Caco-2 (cell line): Measurements from ENCODE around the gene SRBD1. TPM values are rescaled to one million over a fixed set of nuclear protein-coding genes. Genes with fewer than 3 reads are reported as not detected.

Experiments
- BruUV-seq: library from RNA; stranded (reverse); fragments of 400-500 nt; replicated peaks from 2 replicates; lab custom pipeline; 2021; lab: Mats Ljungman, UMichigan
- CTCF ChIA-PET: fragments of 300-600 bp; sonication (Branson Sonifier 250); formaldehyde crosslinking; loops from one replicate; lab custom pipeline; 2022; ENCODE audit warnings: antibody characterized with exemption; lab: Charles Lee
- POLR2A ChIA-PET: fragments of 300-600 bp; sonication (Branson Sonifier 250); formaldehyde crosslinking; loops from one replicate; lab custom pipeline; 2022; ENCODE audit warnings: antibody characterized with exemption; lab: Charles Lee
- DNase-seq, 2 experiments: peaks; one replicate each; pipeline versions ENCODE4 v3.0.0 to v3.0.0-alpha.2; 2020 to 2022
- H3K27me3 ChIP-seq: replicated peaks from 2 replicates; pipeline ENCODE4 v1.6.0; 2011; ENCODE audit warnings: low read length; ENCODE audit not compliant: control insufficient read depth, insufficient read depth
- H3K36me3 ChIP-seq: 2 replicates; pipeline ENCODE4 v1.5.1; 2011; ENCODE audit warnings: low read length; ENCODE audit not compliant: control insufficient read depth, insufficient read depth
- H3K4me1 ChIP-seq: fragments of 250-450 bp; sonication (Bioruptor Pico); 2 replicates; pipeline ENCODE4 v1.5.1; 2020; ENCODE audit warnings: mild to moderate bottlenecking
- H3K4me3 ChIP-seq: 2 replicates; pipeline ENCODE4 v1.5.1; 2011; ENCODE audit warnings: low read depth, mild to moderate bottlenecking, control low read depth, low read length
- H3K9me3 ChIP-seq: fragments of 250-450 bp; sonication (Bioruptor Pico); 2 replicates; pipeline ENCODE4 v1.5.1; 2020; ENCODE audit warnings: mild to moderate bottlenecking, moderate library complexity
- H3K27ac Mint-ChIP-seq: one replicate; pipeline ENCODE4 v1.8.0; 2022; ENCODE audit warnings: mixed read lengths; ENCODE audit not compliant: unreplicated experiment
- H3K27me3 Mint-ChIP-seq: one replicate; pipeline ENCODE4 v1.8.0; 2022; ENCODE audit warnings: mixed read lengths; ENCODE audit not compliant: insufficient read depth, unreplicated experiment
- H3K36me3 Mint-ChIP-seq: one replicate; pipeline ENCODE4 v1.8.0; 2022; ENCODE audit warnings: mild to moderate bottlenecking, mixed read lengths; ENCODE audit not compliant: insufficient read depth, unreplicated experiment
- H3K4me1 Mint-ChIP-seq: one replicate; pipeline ENCODE4 v1.8.0; 2022; ENCODE audit warnings: low read depth, mixed read lengths; ENCODE audit not compliant: unreplicated experiment
- H3K4me3 Mint-ChIP-seq: one replicate; pipeline ENCODE4 v1.8.0; 2022; ENCODE audit warnings: mild to moderate bottlenecking, moderate library complexity, mixed read lengths; ENCODE audit not compliant: unreplicated experiment
- H3K9me3 Mint-ChIP-seq: one replicate; pipeline ENCODE4 v1.8.0; 2022; ENCODE audit warnings: mixed read lengths; ENCODE audit not compliant: unreplicated experiment
- CTCF ChIP-seq, 2 experiments: fragments of 200-600 bp in 1 of 2; IDR thresholded peaks; 1 replicate in 1 of 2; 2 replicates in 1 of 2; pipeline versions ENCODE4 v1.5.1 to v1.8.0; 2011 to 2022; ENCODE audit warnings: antibody characterized with exemption in 1 of 2, control low read depth in 1 of 2, inconsistent platforms in 1 of 2, low read depth in 1 of 2, low read length in 1 of 2, mild to moderate bottlenecking in 1 of 2, moderate library complexity in 1 of 2; ENCODE audit not compliant: insufficient read depth in 1 of 2, severe bottlenecking in 1 of 2, unreplicated experiment in 1 of 2
- intact Hi-C: fragments of 100-400 bp; cut with micrococcal nuclease; formaldehyde crosslinking; loops from one replicate; pipeline ENCODE4 v1.10.0; 2022; ENCODE audit not compliant: unreplicated experiment
- total RNA-seq: library from RNA; stranded (reverse); gene quantifications from 2 replicates; pipeline ENCODE4 v1.2.3, GENCODE V29; 2022

SRBD1 gene
- total RNA-seq, 1 experiment from 2014 or later: 15.8 TPM

DNA sequence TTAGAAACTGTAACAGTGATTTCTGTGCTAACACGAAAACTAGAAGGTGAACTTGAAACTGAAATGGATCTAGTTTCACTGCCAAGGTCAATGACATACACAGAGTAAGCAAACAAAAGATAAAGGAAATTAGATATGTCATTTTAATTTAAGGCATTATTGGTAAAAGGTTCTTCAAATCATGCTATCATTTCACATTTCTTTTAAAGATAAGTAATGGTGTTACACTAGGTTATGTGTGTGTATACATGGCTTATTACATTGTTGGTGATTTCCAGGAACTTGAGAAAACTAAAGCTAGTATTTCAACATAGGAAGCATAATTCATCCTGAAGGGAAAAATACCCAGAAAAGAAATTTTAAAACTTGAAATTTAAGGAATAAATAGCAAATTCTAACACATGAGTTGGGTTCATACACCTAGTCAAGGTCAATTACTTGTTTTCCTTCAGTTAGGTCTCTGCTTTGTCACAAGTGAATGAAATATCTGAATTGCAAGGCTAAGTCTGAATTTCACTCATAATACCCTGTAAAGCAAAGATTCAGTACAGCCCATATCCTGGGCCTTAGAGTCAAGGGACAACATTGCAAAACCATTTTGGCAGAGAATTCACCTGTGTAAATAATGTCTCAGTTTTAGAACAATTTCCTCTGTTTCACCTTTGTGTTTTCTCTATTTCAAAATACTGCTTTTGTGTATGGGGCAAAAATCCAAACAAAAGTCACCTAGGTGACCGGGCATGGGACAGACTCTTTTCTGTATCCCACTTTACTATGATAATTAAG lies 141.6 kb downstream of the SRBD1 start:
- H3K9me3 ChIP-seq: no peaks in the 10 kb centered on the region
- DNase-seq: peak in 1 of 2 experiments; percentile 53
- intact Hi-C loops: no loop called here
- Mint-ChIP-seq H3K27me3 (no peaks in the 10 kb centered on the region), H3K4me3 (no peak overlapping the region), H3K36me3 (peaks cover 7% of the 10 kb centered on the region), H3K9me3 (no peaks in the 10 kb centered on the region), H3K4me1 (no peaks in the 10 kb centered on the region), H3K27ac (no peak overlapping the region)
- BruUV-seq: no TSS peak
- no peaks in the 10 kb centered on the region for H3K27me3 ChIP-seq
- TF ChIP-seq CTCF (IDR thresholded peaks at IDR 0.05; ENCODE audit: insufficient read depth in 1 of 2, low read depth in 1 of 2, low read length in 1 of 2, severe bottlenecking in 1 of 2, unreplicated experiment in 1 of 2): no peak
- POLR2A ChIA-PET: no interaction called here
- H3K36me3 ChIP-seq: no peaks in the 10 kb centered on the region
- peaks cover 4% of the 10 kb centered on the region; the same call in 1 of the 2 replicates for H3K4me1 ChIP-seq
- CTCF ChIA-PET: no interaction called here
- H3K4me3 ChIP-seq: no peak overlapping the region

DNA sequence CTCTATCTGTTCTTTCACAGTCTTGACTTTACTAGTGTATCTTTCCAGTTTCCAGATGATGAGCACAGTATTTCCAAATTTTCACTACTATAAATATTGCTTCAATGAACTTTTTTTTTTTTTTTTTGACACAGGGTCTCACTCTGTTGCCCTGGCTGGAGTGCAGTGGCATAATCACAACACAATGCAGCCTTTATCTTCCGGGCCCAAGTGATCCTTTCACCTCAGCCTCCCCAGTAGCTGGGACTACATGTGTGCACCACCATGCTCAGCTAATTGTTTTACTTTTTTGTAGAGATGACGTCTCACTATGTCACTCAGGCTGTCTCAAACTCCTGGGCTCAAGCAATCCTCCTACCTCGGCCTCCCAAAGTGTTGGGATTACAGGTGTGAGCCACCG lies 142.8 kb downstream of the SRBD1 start:
- no peak overlapping the region for H3K4me3 Mint-ChIP-seq
- Histone ChIP-seq H3K36me3 (no peaks in the 10 kb centered on the region), H3K4me1 (peaks cover 4% of the 10 kb centered on the region; the same call in 1 of the 2 replicates), H3K4me3 (no peak overlapping the region), H3K27me3 (no peaks in the 10 kb centered on the region), H3K9me3 (no peaks in the 10 kb centered on the region)
- H3K27me3 Mint-ChIP-seq: no peaks in the 10 kb centered on the region
- no peak for DNase-seq
- no peaks in the 10 kb centered on the region for H3K36me3 Mint-ChIP-seq
- no peaks in the 10 kb centered on the region for H3K9me3 Mint-ChIP-seq
- H3K27ac Mint-ChIP-seq: no peak overlapping the region
- TF ChIP-seq CTCF (IDR thresholded peaks at IDR 0.05; ENCODE audit: insufficient read depth in 1 of 2, low read depth in 1 of 2, low read length in 1 of 2, severe bottlenecking in 1 of 2, unreplicated experiment in 1 of 2): no peak
- BruUV-seq: no TSS peak
- no peaks in the 10 kb centered on the region for H3K4me1 Mint-ChIP-seq
- intact Hi-C loops: no loop called here
- POLR2A ChIA-PET: no interaction called here
- CTCF ChIA-PET: no interaction called here

DNA sequence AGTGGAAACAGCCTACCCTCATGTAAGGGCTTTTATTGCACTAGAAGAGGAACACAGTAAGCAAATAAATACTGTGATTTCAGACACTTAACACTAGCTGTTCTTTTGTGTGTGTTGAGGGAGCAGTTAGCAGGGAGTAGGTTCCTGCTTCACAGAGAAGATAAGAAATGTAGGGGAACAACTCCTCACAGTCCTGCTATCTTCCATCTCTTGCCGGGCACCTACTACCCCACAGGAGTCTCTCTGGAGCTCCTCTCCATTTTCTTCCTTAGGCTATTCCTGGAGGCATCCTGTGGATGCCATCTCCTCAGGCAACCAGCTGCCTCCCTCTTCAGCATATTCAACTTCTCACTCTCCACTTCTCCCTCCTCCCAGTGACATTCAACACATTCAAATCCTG lies 145.0 kb downstream of the SRBD1 start:
- Histone ChIP-seq H3K36me3 (no peaks in the 10 kb centered on the region), H3K9me3 (no peaks in the 10 kb centered on the region), H3K27me3 (no peaks in the 10 kb centered on the region), H3K4me3 (no peak overlapping the region), H3K4me1 (peaks cover 4% of the 10 kb centered on the region; the same call in 1 of the 2 replicates)
- Mint-ChIP-seq H3K4me3 (no peak overlapping the region), H3K4me1 (no peaks in the 10 kb centered on the region), H3K27ac (no peak overlapping the region), H3K9me3 (no peaks in the 10 kb centered on the region), H3K36me3 (peaks cover 6% of the 10 kb centered on the region), H3K27me3 (no peaks in the 10 kb centered on the region)
- no TSS peak for BruUV-seq
- no peak for DNase-seq
- ChIA-PET POLR2A (no interaction called here), CTCF (no interaction called here)
- no peak for TF ChIP-seq CTCF (IDR thresholded peaks at IDR 0.05; ENCODE audit: insufficient read depth in 1 of 2, low read depth in 1 of 2, low read length in 1 of 2, severe bottlenecking in 1 of 2, unreplicated experiment in 1 of 2)
- intact Hi-C loops: no loop called here
